A673 (cell line): ENCODE data around the gene C6orf52. TPM values are rescaled to one million over a fixed set of nuclear protein-coding genes. Genes with fewer than 3 reads are reported as not detected.

Experiments
- BruUV-seq: library from RNA; stranded (reverse); fragments of 400-500 nt; replicated peaks from 2 replicates; lab custom pipeline; 2021; lab: Mats Ljungman, UMichigan
- CTCF ChIA-PET: fragments of 300-600 bp; sonication (Branson Sonifier 250); formaldehyde crosslinking; loops from one replicate; lab custom pipeline; 2022; ENCODE audit warnings: antibody characterized with exemption; lab: Charles Lee
- POLR2A ChIA-PET: fragments of 300-600 bp; sonication (Branson Sonifier 250); formaldehyde crosslinking; loops from one replicate; lab custom pipeline; 2022; ENCODE audit warnings: antibody characterized with exemption; ENCODE audit not compliant: low non-redundant PET; lab: Charles Lee
- DNase-seq: peaks from one replicate; pipeline ENCODE4 v3.0.0-alpha.2; 2015; ENCODE audit warnings: low spot score
- H3K27ac ChIP-seq: fragments of 200-600 bp; sonication (generic); 2 replicates; pipeline ENCODE4 v1.5.1; 2016; ENCODE audit warnings: mixed run types, low read depth, mild to moderate bottlenecking, mixed read lengths, antibody characterized with exemption, low read length; ENCODE audit not compliant: poor library complexity, severe bottlenecking
- H3K27me3 ChIP-seq: fragments of 200-600 bp; sonication (generic); replicated peaks from 2 replicates; pipeline ENCODE4 v1.6.1; 2017; ENCODE audit warnings: mixed run types, low read depth, mild to moderate bottlenecking, mixed read lengths, antibody characterized with exemption, low read length; ENCODE audit not compliant: insufficient read depth, poor library complexity
- H3K36me3 ChIP-seq: fragments of 200-600 bp; sonication (generic); 2 replicates; pipeline ENCODE4 v1.6.1; 2016; ENCODE audit warnings: mixed run types, mild to moderate bottlenecking, mixed read lengths, antibody characterized with exemption, low read length; ENCODE audit not compliant: insufficient read depth, poor library complexity, severe bottlenecking
- H3K4me1 ChIP-seq: fragments of 200-600 bp; sonication (generic); 2 replicates; pipeline ENCODE4 v1.6.1; 2017; ENCODE audit warnings: mixed run types, mild to moderate bottlenecking, mixed read lengths, antibody characterized with exemption, low read length; ENCODE audit not compliant: insufficient read depth, poor library complexity, severe bottlenecking
- H3K4me3 ChIP-seq: fragments of 200-600 bp; sonication (generic); 2 replicates; pipeline ENCODE4 v1.5.1; 2016; ENCODE audit warnings: low read depth, mixed run types, mild to moderate bottlenecking, mixed read lengths, low read length; ENCODE audit not compliant: poor library complexity, severe bottlenecking
- H3K9me3 ChIP-seq: fragments of 200-600 bp; sonication (generic); 2 replicates; pipeline ENCODE4 v1.6.1; 2016; ENCODE audit warnings: mixed run types, low read depth, mild to moderate bottlenecking, mixed read lengths, antibody characterized with exemption, low read length; ENCODE audit not compliant: poor library complexity, severe bottlenecking
- CTCF ChIP-seq: fragments of 300-800, 200-600 bp; sonication (generic); conservative IDR thresholded peaks from 2 replicates; pipeline ENCODE4 v1.5.1; 2017; ENCODE audit warnings: low read depth, mild to moderate bottlenecking, antibody characterized with exemption, low read length, moderate library complexity, mixed read lengths
- EZH2 ChIP-seq: fragments of 200-600 bp; sonication (generic); IDR thresholded peaks from 2 replicates; pipeline ENCODE4 v1.6.1; 2017; ENCODE audit warnings: borderline replicate concordance, low read depth, mild to moderate bottlenecking, mixed read lengths, antibody characterized with exemption, low read length; ENCODE audit not compliant: poor library complexity, severe bottlenecking
- intact Hi-C: fragments of 100-400 bp; cut with micrococcal nuclease; formaldehyde crosslinking; loops from one replicate; pipeline ENCODE4 v1.10.0; 2022; ENCODE audit not compliant: unreplicated experiment
- total RNA-seq: library from RNA; stranded (reverse); gene quantifications from 2 replicates; pipeline ENCODE4 v1.2.3, GENCODE V29; 2021

Gene C6orf52
- total RNA-seq, 1 experiment from 2014 or later: 0.69 TPM

DNA sequence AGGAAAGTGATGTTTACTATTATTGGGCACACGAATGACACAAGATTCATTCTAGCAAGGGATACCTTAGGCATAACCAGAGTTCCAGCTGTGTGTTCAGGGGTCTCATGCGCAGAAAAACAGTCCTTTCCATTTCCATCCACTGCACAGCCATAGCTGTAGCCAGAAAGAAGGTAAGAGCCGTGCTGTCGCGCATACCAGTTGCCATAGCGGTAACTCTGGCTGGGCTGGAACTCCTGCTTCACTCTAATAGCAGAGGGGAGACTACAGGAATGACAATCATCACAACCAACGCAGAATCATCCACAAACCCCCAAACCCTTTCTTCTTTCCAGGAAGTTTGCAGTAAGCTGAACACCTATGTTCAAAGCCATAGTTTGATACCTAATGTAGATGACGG is 7.5 kb downstream of the C6orf52 start:
- CTCF ChIA-PET: no interaction called here

DNA sequence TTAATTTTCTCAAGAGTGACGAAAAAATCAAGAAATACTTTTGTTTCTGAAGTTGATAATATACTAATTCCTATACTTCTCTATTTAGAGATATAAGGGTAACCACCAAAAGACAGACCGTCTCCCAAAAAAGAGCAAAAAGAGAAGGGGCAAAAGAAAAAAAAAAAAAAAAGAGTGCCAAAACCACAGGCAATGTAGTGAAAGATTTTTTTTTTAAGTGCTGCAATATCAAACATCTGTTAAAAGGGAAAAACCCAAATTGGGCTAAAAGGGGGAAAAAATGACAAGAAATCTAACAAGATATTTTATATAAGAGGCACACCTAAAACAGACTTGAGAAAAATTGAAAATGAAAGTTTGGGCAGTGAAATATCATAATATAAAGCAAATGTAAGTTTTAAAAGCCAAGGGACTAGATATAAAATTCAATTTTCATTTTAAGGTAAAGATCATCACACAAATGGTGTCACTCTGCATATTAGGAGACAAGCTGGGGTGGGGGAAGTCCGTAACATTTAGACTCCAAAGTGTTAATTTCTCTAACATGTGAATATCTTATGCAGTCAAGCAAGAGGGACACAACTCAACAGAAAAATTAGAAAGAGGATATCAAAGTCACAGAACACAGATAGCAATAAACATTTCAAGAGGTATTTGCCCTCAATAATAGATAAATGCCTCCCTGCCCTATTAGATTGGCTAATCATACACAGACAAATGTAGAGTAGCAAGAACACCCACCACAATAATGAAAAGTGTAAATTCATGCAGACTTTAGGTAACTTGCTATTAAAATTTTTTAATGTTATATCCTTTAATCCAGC is 9.1 kb downstream of the C6orf52 start:
- POLR2A ChIA-PET: no interaction called here
- peaks cover 51% of the 10 kb centered on the region for H3K27me3 ChIP-seq
- DNase-seq: no peak
- no peak overlapping the region for H3K27ac ChIP-seq
- CTCF ChIA-PET: no interaction called here
- no peaks in the 10 kb centered on the region for H3K4me1 ChIP-seq
- H3K36me3 ChIP-seq: no peaks in the 10 kb centered on the region
- H3K9me3 ChIP-seq: no peaks in the 10 kb centered on the region
- H3K4me3 ChIP-seq: no peak overlapping the region
- intact Hi-C loops: no loop called here
- no TSS peak for BruUV-seq
- TF ChIP-seq EZH2 (no peak), CTCF (no peak)

More for the DNA sequence above, 7.5 kb downstream of the C6orf52 start:
- H3K27me3 ChIP-seq: peaks cover 47% of the 10 kb centered on the region
- intact Hi-C loops: no loop called here
- no peaks in the 10 kb centered on the region for H3K9me3 ChIP-seq
- DNase-seq: no peak
- H3K4me3 ChIP-seq: no peak overlapping the region
- no peaks in the 10 kb centered on the region for H3K4me1 ChIP-seq
- POLR2A ChIA-PET: no interaction called here
- TF ChIP-seq CTCF: no peak
- no peak for TF ChIP-seq EZH2
- no TSS peak for BruUV-seq
- H3K27ac ChIP-seq: no peak overlapping the region
- no peaks in the 10 kb centered on the region for H3K36me3 ChIP-seq

GRCh38 chr6:10684618-10685017 is 9.8 kb downstream of the C6orf52 start:
- Histone ChIP-seq H3K4me1 (no peaks in the 10 kb centered on the region), H3K4me3 (no peak overlapping the region), H3K27me3 (peaks cover 56% of the 10 kb centered on the region), H3K27ac (no peak overlapping the region), H3K36me3 (no peaks in the 10 kb centered on the region), H3K9me3 (no peaks in the 10 kb centered on the region)
- POLR2A ChIA-PET: no interaction called here
- no TSS peak for BruUV-seq
- no peak for DNase-seq
- CTCF ChIA-PET: no interaction called here
- no peak for TF ChIP-seq CTCF
- no peak for TF ChIP-seq EZH2
- intact Hi-C loops: no loop called here
